ENCODE measurements around the gene BLCAP.

BLCAP gene

DNA sequence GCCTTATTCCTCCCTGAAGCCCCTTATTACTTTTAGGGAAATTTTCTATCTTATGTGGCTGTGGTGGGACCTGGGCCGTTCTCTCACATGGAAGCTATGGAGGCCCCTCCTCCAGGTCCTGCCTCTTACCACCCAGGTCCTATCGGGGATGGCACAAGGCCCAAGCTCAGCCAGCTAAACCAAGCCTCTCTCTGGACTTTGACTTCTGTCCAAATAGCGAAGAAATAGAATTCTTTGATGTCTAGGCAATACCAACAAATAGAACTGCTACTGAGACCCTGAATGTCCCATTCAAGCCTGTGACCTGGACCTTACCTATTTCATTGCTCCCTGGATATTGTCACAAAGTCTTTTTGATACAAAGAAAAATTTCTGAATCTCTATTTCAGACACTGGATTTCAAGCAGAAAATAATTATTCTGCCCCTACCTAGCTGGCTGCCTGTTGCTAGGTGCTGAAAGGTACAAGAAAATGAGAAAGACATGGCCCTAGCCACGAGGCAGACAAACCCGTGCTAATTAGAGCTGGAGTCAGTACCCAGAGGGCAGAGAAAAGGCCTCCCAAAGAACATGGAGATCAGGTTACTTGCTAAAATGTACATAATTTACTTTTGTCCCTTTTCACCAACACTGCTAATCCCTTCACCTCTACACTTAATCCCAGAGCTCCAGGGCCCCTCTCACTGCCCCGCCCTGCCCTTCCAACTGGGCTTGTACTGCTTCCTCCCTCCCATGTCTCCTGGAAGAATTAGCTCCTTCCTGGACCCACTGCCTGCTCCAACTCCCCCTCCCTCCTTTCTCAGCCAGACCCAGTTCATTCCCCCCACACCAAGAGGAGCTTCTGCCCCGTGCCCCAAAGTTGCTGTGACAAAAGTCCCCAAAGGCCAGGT lies 22.2 kb downstream of the BLCAP start:
- no peak for DNase-seq (ENCODE audit: low spot score)
- in situ Hi-C loops (cut with MboI; ENCODE audit: low sequenced_read_pairs, unreplicated experiment): no loop called here
- TF ChIP-seq, protein P1, sequence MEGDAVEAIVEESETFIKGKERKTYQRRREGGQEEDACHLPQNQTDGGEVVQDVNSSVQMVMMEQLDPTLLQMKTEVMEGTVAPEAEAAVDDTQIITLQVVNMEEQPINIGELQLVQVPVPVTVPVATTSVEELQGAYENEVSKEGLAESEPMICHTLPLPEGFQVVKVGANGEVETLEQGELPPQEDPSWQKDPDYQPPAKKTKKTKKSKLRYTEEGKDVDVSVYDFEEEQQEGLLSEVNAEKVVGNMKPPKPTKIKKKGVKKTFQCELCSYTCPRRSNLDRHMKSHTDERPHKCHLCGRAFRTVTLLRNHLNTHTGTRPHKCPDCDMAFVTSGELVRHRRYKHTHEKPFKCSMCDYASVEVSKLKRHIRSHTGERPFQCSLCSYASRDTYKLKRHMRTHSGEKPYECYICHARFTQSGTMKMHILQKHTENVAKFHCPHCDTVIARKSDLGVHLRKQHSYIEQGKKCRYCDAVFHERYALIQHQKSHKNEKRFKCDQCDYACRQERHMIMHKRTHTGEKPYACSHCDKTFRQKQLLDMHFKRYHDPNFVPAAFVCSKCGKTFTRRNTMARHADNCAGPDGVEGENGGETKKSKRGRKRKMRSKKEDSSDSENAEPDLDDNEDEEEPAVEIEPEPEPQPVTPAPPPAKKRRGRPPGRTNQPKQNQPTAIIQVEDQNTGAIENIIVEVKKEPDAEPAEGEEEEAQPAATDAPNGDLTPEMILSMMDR (IDR thresholded peaks at IDR 0.05; ENCODE audit: borderline replicate concordance, control extremely low read depth, extremely low read depth, insufficient read depth, missing control alignments): no peak

DNA sequence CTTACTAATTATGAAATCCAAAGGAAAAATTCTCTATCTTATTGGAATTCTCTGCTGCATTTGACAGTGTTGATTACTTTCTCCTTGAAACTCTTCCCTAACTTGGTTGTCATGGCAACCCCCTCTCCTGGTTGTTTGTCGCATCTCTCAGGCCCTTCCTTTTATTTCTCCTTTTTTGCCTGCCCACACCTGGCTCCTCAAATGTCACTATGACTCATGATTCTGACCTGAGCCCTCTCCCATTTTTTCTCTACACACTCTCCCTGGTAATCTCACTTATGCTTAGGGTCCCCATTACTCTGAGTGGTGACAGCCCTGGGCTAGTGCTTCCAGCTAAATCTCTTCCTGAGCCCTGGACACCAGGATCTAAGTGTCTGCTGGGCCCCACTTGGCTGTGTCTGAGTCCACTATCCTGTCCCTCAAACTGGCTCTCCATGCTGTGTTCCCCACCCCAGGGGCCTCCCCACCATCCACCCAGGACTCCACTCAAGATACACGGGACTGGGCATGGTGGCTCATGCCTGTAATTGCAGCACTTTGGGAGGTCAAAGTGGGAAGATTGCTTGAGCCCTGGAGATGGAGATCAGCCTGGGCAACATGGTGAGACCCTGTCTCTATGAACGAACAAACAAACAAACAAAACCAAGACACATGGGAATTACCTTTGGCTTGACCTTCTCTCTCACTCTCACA lies 23.1 kb downstream of the BLCAP start:
- DNase-seq (ENCODE audit: low spot score): no peak
- TF ChIP-seq, protein P1 (IDR thresholded peaks at IDR 0.05; ENCODE audit: borderline replicate concordance, control extremely low read depth, extremely low read depth, insufficient read depth, missing control alignments): no peak
- in situ Hi-C loops (cut with MboI; ENCODE audit: low sequenced_read_pairs, unreplicated experiment): no loop called here

DNA sequence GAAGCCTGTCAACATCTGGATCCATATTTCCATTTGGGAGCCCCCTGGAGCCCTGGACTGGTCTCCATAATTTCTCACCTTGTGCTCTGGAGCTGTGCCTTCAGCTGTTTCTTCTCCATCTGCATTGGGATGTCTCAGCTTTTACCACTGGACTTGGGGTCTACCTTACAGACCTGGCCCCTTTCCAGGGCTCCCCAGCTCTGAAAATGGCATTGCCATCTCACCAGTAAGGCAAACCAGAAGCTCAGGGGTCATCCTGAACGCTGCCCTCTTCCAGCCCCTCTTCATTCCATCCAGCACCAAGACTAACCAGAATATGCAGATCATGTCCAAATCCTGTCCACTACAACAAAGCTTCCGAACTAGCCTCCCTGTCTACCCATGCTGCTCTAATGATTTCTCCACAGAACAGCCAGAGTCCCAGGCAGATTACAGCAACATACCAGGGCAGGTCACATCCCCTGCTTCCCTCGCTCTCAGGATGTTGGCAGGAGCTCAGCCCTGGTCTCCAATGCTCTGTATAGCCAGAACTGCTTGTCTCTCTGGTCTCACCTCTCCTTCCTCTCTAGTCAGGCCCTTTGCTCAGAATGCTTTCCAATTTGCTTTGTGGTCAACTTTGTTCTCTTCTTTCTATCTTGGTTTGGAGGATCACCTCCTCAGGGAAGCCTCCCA lies 24.3 kb downstream of the BLCAP start:
- TF ChIP-seq, protein P1 (IDR thresholded peaks at IDR 0.05; ENCODE audit: borderline replicate concordance, control extremely low read depth, extremely low read depth, insufficient read depth, missing control alignments): no peak
- no peak for DNase-seq (ENCODE audit: low spot score)
- in situ Hi-C loops (cut with MboI; ENCODE audit: low sequenced_read_pairs, unreplicated experiment): no loop called here

DNA sequence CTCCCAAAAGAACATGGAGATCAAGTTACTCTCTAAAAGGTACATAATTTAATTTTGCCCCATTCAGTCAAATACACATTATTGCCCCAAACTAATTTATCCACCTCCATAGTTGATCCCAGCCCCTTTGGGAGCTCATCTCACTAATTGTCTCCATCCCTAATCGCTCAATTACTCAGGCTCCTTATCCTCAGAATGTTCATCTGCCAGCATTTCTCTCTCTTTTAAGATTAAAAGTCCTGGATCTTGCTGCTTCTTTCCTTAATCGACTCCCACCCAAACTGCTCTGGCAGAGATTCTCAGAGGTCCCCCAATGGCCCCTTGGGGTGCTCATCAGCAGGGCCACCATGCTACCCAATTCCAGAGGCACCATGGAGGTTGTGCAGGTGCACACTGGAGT lies 25.0 kb downstream of the BLCAP start:
- no peak for DNase-seq (ENCODE audit: low spot score)
- TF ChIP-seq, protein P1 (IDR thresholded peaks at IDR 0.05; ENCODE audit: borderline replicate concordance, control extremely low read depth, extremely low read depth, insufficient read depth, missing control alignments): no peak
- in situ Hi-C loops (cut with MboI; ENCODE audit: low sequenced_read_pairs, unreplicated experiment): no loop called here

DNA sequence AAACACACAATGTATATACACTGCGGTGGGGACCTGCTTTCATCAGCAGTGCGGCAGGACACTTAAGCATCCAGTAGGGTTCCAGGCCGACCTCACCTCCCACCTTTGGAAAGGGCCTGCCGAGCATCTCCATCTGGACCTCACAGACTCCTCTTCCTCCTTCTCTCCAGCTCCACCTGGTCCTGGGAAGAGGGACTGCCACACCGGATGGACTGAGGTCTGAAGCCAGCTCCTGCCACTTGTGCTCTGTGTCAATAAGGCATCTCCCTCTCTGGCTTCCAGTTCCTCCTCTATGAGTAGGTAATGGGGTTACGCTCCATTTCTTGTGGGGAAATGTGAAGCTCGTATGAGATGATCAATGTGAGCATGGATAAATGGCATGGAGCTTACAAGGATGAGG lies 25.7 kb downstream of the BLCAP start:
- no peak for DNase-seq (ENCODE audit: low spot score)
- TF ChIP-seq, protein P1 (IDR thresholded peaks at IDR 0.05; ENCODE audit: borderline replicate concordance, control extremely low read depth, extremely low read depth, insufficient read depth, missing control alignments): no peak
- in situ Hi-C loops (cut with MboI; ENCODE audit: low sequenced_read_pairs, unreplicated experiment): no loop called here

DNA sequence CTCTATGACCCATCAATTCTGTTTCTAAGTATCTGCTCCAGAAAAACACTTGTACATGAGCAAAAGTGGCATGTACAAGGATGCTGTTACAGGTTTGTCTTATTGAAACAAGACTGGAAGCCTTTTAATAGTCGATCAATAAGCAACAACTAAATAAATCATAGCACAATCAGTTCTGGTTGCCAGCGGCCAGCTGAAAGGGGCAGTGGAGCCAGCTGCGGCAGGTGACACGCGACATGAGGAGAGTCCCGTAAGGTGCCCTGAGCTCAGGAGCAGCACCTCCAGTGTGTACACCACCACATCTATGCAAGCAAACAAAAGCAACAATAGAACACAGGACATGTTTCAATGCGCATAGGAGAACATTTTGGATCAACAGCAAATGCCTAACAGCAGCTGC lies 27.4 kb downstream of the BLCAP start:
- no peak for DNase-seq (ENCODE audit: low spot score)
- TF ChIP-seq, protein P1 (IDR thresholded peaks at IDR 0.05; ENCODE audit: borderline replicate concordance, control extremely low read depth, extremely low read depth, insufficient read depth, missing control alignments): no peak
- in situ Hi-C loops (cut with MboI; ENCODE audit: low sequenced_read_pairs, unreplicated experiment): no loop called here
